AG09309 (cell line): Measurements from ENCODE around the gene SIM1.

ENCODE experiments used
- DNase-seq: peaks from one replicate; pipeline ENCODE4 v3.0.0-alpha.2; 2010; ENCODE audit warnings: low read depth
- H3K4me3 ChIP-seq: 2 replicates; pipeline ENCODE4 v1.5.1; 2011; ENCODE audit warnings: mild to moderate bottlenecking, low read depth, low read length, moderate library complexity; ENCODE audit not compliant: control insufficient read depth
- CTCF ChIP-seq: IDR thresholded peaks from 2 replicates; pipeline ENCODE4 v1.5.1; 2011; ENCODE audit warnings: mild to moderate bottlenecking, low read depth, low read length, inconsistent platforms; ENCODE audit not compliant: insufficient read depth, control insufficient read depth; ENCODE audit errors: missing control alignments

Gene SIM1

GRCh38 chr6:100455230-100456124 lies 9.2 kb downstream of the SIM1 start:
- no peak overlapping the region for H3K4me3 ChIP-seq
- no peak for DNase-seq

DNA sequence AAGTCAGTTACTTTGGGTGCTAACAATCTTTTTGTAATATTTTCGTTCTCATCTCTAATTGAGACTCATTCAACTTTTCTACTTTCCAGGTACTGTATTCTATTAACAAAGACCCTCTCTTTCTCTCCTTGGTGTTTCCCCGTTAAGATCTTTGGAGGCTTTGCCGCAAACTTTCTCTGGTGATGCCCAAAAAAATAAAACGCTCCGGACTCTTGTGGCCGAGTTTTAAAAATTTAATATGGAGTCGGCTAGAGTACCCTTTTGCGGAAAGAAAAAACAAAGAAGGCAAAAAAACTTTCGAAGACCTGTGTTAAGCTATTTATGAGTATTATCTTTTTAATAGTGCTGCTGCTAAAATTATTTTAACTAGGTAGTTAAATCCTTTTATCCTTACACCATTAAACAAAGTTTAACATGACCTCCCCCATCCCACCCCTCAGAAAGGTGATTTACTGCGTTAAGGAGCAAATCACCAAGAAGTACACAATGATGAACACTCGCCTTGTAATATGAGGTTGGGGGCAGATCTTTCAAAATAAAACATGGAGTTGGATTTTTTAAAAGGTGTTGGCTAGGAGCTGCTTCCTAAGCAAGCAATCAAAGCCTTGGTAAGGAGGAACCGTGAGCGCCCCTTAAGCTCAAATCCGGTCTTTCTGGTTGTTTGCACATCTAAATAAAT lies 10.0 kb downstream of the SIM1 start:
- TF ChIP-seq CTCF, result no peak
- no peak overlapping the region for H3K4me3 ChIP-seq
- no peak for DNase-seq

More at GRCh38 chr6:100455230-100456124, 9.2 kb downstream of the SIM1 start:
- no peak for TF ChIP-seq CTCF

- DNase-seq, result no peak
- TF ChIP-seq CTCF, result no peak
- H3K4me3 ChIP-seq, result no peak overlapping the region
Observed at GRCh38 chr6:100453701-100454521, 10.8 kb downstream of the SIM1 start.

DNA sequence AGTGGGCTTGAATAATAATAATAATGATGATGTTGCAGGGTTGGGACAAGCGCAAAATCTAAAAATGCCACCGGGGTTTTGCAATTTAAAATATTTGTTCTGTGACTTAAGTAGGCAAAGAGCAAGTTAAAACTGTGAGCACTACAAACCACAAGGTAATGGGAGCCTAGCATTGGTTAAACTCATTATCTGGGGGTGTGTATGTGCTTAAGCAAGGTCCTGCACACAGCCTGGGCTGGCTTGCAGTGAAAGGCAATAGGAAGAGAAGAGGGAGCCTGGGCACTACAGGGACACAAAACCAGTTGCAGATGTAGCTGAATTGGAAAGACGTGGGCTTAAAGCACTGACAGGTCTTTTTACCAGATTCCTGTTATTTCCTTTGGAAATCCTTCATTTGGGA lies 11.7 kb downstream of the SIM1 start:
- no peak for DNase-seq
- no peak overlapping the region for H3K4me3 ChIP-seq
- no peak for TF ChIP-seq CTCF

- H3K4me3 ChIP-seq, result no peak overlapping the region
- no peak for TF ChIP-seq CTCF
- no peak for DNase-seq
Observed at GRCh38 chr6:100451577-100451976, 13.1 kb downstream of the SIM1 start.

DNA sequence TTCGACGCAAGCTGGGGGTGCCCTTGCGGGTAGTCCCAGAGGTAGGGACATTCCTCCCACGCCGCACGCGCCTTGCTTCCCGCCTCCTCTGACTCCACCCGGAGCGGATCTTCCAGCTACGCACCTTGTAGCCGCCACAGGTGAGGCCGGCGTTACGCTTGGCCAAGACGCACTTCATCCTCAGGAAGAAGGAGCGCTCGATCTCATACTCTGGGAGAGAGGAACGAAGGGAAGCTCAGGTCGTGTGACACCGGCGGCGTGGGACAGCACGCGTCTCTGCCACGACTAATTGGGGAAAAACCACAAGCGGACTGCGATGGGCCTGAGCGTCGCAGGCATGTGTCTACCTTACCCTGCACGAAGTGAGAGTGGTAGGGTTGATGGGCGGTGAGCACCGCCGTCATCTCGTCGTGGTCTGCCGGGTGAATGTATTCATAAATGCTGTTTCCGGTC lies 15.5 kb downstream of the SIM1 start:
- no peak for TF ChIP-seq CTCF
- no peak for DNase-seq
- no peak overlapping the region for H3K4me3 ChIP-seq
